OCI-LY1 (cell line): Measurements from ENCODE around the gene SGCD.

ENCODE experiments used
- CTCF ChIP-seq: fragments of 200-600 bp; sonication (generic), shearing (Covaris generic); IDR thresholded peaks from 2 replicates; pipeline ENCODE4 v1.5.1; 2017; ENCODE audit warnings: mild to moderate bottlenecking, antibody characterized with exemption, low read length, moderate library complexity, mixed read lengths
- EZH2 ChIP-seq: fragments of 200-600 bp; sonication (generic), shearing (Covaris generic); IDR thresholded peaks from 2 replicates; pipeline ENCODE4 v1.8.0; 2017; ENCODE audit warnings: borderline replicate concordance, mixed run types, mild to moderate bottlenecking, antibody characterized with exemption, low read length, moderate library complexity, mixed read lengths

GRCh38 chr5:156589104-156589945 is 262.4 kb downstream of the SGCD start:
- TF ChIP-seq EZH2: no peak
- no peak for TF ChIP-seq CTCF
